ENCODE results near the gene COPS3.

COPS3 gene

DNA sequence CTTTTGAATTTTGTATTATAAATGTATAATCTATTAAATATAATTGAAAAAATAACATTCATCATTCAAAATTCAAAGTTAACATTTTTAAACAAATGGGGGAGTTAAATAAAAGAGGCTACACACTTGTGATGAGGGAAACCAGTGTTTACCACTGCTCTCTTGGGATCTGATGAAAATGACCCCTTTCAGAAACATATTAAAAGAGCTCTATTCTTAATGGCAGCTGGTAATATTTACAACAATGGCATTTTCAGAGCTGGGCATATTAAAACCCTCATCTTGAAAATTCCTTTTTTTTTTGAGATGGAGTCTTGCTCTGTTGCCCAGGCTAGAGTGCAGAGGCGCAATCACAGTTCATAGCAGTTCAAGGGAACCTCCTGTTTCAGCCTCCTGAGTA, 24.7 kb downstream of the COPS3 start:
- TF ChIP-seq CEBPB (IDR thresholded peaks at IDR 0.05) (no peak), FOXM1 (IDR thresholded peaks at IDR 0.05; ENCODE audit: borderline replicate concordance, low read depth) (no peak), RAD21 (IDR thresholded peaks at IDR 0.05; ENCODE audit: low read depth) (no peak), YY1 (IDR thresholded peaks at IDR 0.05; ENCODE audit: low read depth) (no peak), TAF1 (IDR thresholded peaks at IDR 0.05; ENCODE audit: low read depth) (no peak), EGR1 (IDR thresholded peaks at IDR 0.05) (no peak), TCF12 (IDR thresholded peaks at IDR 0.05; ENCODE audit: low read depth) (no peak)

DNA sequence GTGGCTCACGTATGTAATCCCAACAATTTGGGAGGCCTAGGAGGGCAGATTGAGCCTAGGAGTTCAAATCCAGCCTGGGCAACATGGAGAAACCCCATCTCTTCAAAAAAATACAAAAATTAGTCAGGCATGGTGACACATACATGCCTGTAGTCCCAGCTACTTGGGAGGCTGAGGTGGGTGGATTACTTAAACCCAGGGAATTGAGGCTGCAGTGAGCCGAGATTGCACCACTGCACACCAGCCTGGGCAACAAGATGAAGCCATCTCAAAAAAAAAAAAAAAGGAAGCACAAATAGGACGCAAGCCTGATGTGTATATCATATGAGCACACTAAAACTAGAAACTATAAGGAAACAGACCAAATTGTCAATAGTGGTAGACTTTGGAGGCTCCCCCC, 27.0 kb downstream of the COPS3 start:
- no peak for TF ChIP-seq CEBPB (IDR thresholded peaks at IDR 0.05)
- TF ChIP-seq EGR1 (IDR thresholded peaks at IDR 0.05) = no peak
- TF ChIP-seq, protein P1, sequence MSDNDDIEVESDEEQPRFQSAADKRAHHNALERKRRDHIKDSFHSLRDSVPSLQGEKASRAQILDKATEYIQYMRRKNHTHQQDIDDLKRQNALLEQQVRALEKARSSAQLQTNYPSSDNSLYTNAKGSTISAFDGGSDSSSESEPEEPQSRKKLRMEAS (IDR thresholded peaks at IDR 0.05) = no peak
- TF ChIP-seq EP300 (IDR thresholded peaks at IDR 0.05; ENCODE audit: borderline replicate concordance) = no peak
- TF ChIP-seq REST (IDR thresholded peaks at IDR 0.05; ENCODE audit: low read depth) = no peak
- no peak for TF ChIP-seq FOXM1 (IDR thresholded peaks at IDR 0.05; ENCODE audit: borderline replicate concordance, low read depth)
- TF ChIP-seq TCF12 (IDR thresholded peaks at IDR 0.05; ENCODE audit: low read depth) = no peak
- no peak for TF ChIP-seq TAF1 (IDR thresholded peaks at IDR 0.05; ENCODE audit: low read depth)
- no peak for TF ChIP-seq YY1 (IDR thresholded peaks at IDR 0.05; ENCODE audit: low read depth)
- no peak for TF ChIP-seq CREB1 (IDR thresholded peaks at IDR 0.05; ENCODE audit: low read depth)

DNA sequence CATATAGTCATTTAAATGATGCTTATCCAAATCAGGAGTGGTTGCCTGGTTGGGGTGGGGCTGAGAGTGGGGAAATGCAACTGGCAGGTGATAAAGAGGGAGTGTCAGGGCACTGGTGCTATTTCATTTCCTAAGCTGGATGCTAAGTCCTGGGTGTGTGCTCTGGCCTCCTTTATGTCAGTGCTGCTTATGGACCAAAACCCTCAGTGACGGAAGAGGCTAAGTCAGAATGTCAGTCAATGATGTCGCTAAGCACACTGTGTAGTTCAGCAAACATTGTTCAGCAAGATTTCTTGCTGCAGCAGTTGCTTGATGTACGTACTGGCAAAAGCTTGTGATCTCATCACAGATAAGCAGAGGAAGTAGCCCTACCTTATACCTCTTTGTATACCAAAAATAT, 27.6 kb downstream of the COPS3 start:
- TF ChIP-seq RAD21 (IDR thresholded peaks at IDR 0.05; ENCODE audit: low read depth) (no peak), TAF1 (IDR thresholded peaks at IDR 0.05; ENCODE audit: low read depth) (no peak), ZBTB7A (IDR thresholded peaks at IDR 0.05; ENCODE audit: low read depth) (no peak), CEBPB (IDR thresholded peaks at IDR 0.05) (no peak), NFIC (IDR thresholded peaks at IDR 0.05) (no peak), TCF12 (IDR thresholded peaks at IDR 0.05; ENCODE audit: low read depth) (no peak), CREB1 (IDR thresholded peaks at IDR 0.05; ENCODE audit: low read depth) (no peak), REST (IDR thresholded peaks at IDR 0.05; ENCODE audit: low read depth) (no peak), EGR1 (IDR thresholded peaks at IDR 0.05) (no peak), FOXM1 (IDR thresholded peaks at IDR 0.05; ENCODE audit: borderline replicate concordance, low read depth) (no peak), YY1 (IDR thresholded peaks at IDR 0.05; ENCODE audit: low read depth) (no peak), TEAD4 (IDR thresholded peaks at IDR 0.05) (no peak)
- TF ChIP-seq, protein P1 (IDR thresholded peaks at IDR 0.05) = no peak
- TF ChIP-seq, protein P2, sequence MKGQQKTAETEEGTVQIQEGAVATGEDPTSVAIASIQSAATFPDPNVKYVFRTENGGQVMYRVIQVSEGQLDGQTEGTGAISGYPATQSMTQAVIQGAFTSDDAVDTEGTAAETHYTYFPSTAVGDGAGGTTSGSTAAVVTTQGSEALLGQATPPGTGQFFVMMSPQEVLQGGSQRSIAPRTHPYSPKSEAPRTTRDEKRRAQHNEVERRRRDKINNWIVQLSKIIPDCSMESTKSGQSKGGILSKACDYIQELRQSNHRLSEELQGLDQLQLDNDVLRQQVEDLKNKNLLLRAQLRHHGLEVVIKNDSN (IDR thresholded peaks at IDR 0.05) = no peak

GRCh38 chr17:17252149-17252661, 28.8 kb downstream of the COPS3 start:
- TF ChIP-seq REST (IDR thresholded peaks at IDR 0.05; ENCODE audit: low read depth) (no peak), CEBPB (IDR thresholded peaks at IDR 0.05) (no peak), EGR1 (IDR thresholded peaks at IDR 0.05) (no peak), YY1 (IDR thresholded peaks at IDR 0.05; ENCODE audit: low read depth) (no peak), TAF1 (IDR thresholded peaks at IDR 0.05; ENCODE audit: low read depth) (no peak), EP300 (IDR thresholded peaks at IDR 0.05; ENCODE audit: borderline replicate concordance) (no peak), NFIC (IDR thresholded peaks at IDR 0.05) (no peak), ZBTB7A (IDR thresholded peaks at IDR 0.05; ENCODE audit: low read depth) (no peak), TEAD4 (IDR thresholded peaks at IDR 0.05) (no peak), TCF12 (IDR thresholded peaks at IDR 0.05; ENCODE audit: low read depth) (no peak), RAD21 (IDR thresholded peaks at IDR 0.05; ENCODE audit: low read depth) (no peak), FOXM1 (IDR thresholded peaks at IDR 0.05; ENCODE audit: borderline replicate concordance, low read depth) (no peak)
- TF ChIP-seq, protein P2 (IDR thresholded peaks at IDR 0.05) = no peak
- TF ChIP-seq, protein P1 (IDR thresholded peaks at IDR 0.05) = no peak
